ENCODE measurements around the gene DLX1.

Gene DLX1

GRCh38 chr2:172074254-172074653 is 11.1 kb upstream of the DLX1 start:
- no peak for TF ChIP-seq CTCF (conservative IDR thresholded peaks at IDR 0.05; ENCODE audit: low read depth, low read length)

GRCh38 chr2:172079416-172079815 is 5.9 kb upstream of the DLX1 start:
- no peak for DNase-seq (ENCODE audit: low read depth)
- no peak overlapping the region for H3K4me3 ChIP-seq (ENCODE audit: low read depth, low read length)
- TF ChIP-seq CTCF (conservative IDR thresholded peaks at IDR 0.05; ENCODE audit: low read depth, low read length), result no peak

More at GRCh38 chr2:172074254-172074653, 11.1 kb upstream of the DLX1 start:
- H3K4me3 ChIP-seq (ENCODE audit: low read depth, low read length), result no peak overlapping the region
- DNase-seq (ENCODE audit: low read depth), result no peak

GRCh38 chr2:172079838-172080640 is 5.3 kb upstream of the DLX1 start:
- DNase-seq (ENCODE audit: low read depth), result no peak
- H3K4me3 ChIP-seq (ENCODE audit: low read depth, low read length), result no peak overlapping the region
- TF ChIP-seq CTCF (conservative IDR thresholded peaks at IDR 0.05; ENCODE audit: low read depth, low read length), result no peak

GRCh38 chr2:172080641-172081220 is 4.6 kb upstream of the DLX1 start:
- TF ChIP-seq CTCF (conservative IDR thresholded peaks at IDR 0.05; ENCODE audit: low read depth, low read length), result no peak
- H3K4me3 ChIP-seq (ENCODE audit: low read depth, low read length), result no peak overlapping the region
- no peak for DNase-seq (ENCODE audit: low read depth)

- no peak for DNase-seq (ENCODE audit: low read depth)
- no peak overlapping the region for H3K4me3 ChIP-seq (ENCODE audit: low read depth, low read length)
- no peak for TF ChIP-seq CTCF (conservative IDR thresholded peaks at IDR 0.05; ENCODE audit: low read depth, low read length)
Measured at GRCh38 chr2:172081221-172082022, 3.9 kb upstream of the DLX1 start.

- DNase-seq (ENCODE audit: low read depth), result no peak
- no peak for TF ChIP-seq CTCF (conservative IDR thresholded peaks at IDR 0.05; ENCODE audit: low read depth, low read length)
- no peak overlapping the region for H3K4me3 ChIP-seq (ENCODE audit: low read depth, low read length)
Measured at GRCh38 chr2:172082105-172082943, 3.0 kb upstream of the DLX1 start.

All from choroid plexus epithelial cell (primary cell).